Lower leg skin (tissue), 3 donors: ENCODE results near the gene ZFYVE28.

ENCODE experiments used
- POLR2A ChIP-seq, 2 donors: fragments of 450-650 bp; IDR thresholded peaks; one replicate each; pipeline ENCODE4 v1.6.1; 2016 to 2017; ENCODE audit warnings: antibody characterized with exemption in 2 of 2, mild to moderate bottlenecking in 1 of 2, moderate library complexity in 1 of 2
- TF ChIP-seq, protein P1 (sequence below), 3 donors: fragments of 450-650 bp; IDR thresholded peaks; one replicate each; pipeline ENCODE4 v1.5.1; 2016; ENCODE audit warnings: antibody characterized with exemption in 3 of 3, mild to moderate bottlenecking in 3 of 3, moderate library complexity in 2 of 3

DNA sequence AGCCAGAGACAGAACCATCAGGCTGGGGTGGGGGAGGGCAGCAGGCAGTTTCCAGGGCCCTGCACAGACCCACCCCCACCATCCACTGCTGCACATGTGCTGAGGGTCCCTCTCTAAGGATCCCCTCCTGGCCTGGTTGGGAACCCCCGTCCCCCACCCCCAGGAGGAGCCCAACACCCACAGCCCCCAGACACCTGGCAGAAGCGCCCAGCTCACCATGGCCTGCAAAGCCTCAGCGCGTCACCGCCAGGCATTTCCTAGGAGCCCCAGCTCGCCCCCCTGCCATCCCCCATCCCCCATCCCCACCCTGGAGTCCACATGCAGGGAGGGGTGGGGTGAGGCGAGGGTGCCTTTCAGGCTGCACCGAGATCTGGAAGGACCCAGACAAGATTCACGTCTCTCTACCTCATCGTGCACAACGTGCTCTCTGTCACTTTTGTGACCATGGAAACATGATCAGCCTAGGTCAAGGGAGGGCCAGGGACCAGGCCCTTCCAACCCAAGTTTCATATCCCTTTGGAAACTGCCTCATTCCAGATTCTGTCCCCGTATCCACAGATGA, 165.8 kb downstream of the ZFYVE28 start:
- TF ChIP-seq, protein P1, sequence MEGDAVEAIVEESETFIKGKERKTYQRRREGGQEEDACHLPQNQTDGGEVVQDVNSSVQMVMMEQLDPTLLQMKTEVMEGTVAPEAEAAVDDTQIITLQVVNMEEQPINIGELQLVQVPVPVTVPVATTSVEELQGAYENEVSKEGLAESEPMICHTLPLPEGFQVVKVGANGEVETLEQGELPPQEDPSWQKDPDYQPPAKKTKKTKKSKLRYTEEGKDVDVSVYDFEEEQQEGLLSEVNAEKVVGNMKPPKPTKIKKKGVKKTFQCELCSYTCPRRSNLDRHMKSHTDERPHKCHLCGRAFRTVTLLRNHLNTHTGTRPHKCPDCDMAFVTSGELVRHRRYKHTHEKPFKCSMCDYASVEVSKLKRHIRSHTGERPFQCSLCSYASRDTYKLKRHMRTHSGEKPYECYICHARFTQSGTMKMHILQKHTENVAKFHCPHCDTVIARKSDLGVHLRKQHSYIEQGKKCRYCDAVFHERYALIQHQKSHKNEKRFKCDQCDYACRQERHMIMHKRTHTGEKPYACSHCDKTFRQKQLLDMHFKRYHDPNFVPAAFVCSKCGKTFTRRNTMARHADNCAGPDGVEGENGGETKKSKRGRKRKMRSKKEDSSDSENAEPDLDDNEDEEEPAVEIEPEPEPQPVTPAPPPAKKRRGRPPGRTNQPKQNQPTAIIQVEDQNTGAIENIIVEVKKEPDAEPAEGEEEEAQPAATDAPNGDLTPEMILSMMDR (IDR thresholded peaks at IDR 0.05) = no peak
- no peak for TF ChIP-seq POLR2A (IDR thresholded peaks at IDR 0.05)
